Hematopoietic multipotent progenitor cell treated with erythropoietin and hydrocortisone succinate and interleukin-3 and kit ligand, for 6 days (in vitro differentiated cells): ENCODE results near the gene SSTR3.
"Not testable (repeated sequence)": the region's sequence is repeated elsewhere in the genome, so short reads cannot be mapped to it uniquely, and the experiment has no call there.

Experiments used
- DNase-seq: peaks from one replicate; pipeline ENCODE4 v3.0.0-alpha.2; 2015

The SSTR3 gene

DNA sequence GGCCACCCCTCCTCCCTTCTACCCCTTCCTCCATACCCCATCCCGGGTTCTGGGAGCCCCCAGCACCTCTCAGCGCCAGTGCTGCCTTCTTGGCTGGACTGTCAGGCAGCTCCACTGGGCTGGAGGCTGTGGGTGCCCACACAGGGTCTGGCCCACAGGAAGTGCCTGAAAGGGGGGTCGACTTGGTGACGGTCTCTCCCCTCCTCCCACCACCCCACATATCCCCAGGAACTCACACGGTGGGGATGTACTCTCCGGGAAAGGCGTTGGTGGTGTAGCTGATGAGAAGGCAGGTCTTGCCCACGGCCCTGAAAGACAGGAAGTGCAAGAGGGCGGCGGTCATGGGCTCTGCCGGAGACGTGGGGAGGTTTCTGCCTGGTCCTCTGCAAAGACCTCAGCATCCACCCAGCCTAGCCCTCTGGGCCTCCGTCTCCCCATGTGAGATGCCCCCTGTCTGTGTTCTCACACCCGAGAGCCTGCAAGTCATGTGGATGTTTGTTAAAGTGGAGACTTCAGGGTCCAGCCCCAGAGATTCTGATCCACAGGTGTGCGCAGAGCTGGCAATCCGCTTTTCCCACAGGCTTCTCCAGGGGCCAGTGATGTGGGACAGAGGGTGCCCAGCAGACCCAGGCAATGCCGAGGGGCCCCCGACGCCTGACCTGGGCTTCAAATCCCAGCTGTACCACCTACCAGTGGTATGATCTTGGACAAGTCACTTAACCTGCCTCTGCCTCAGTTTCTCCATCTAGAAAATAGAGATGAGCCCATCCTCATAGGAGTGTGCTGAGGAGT lies 29.3 kb upstream of the SSTR3 start:
- peak; percentile 82 for DNase-seq

DNA sequence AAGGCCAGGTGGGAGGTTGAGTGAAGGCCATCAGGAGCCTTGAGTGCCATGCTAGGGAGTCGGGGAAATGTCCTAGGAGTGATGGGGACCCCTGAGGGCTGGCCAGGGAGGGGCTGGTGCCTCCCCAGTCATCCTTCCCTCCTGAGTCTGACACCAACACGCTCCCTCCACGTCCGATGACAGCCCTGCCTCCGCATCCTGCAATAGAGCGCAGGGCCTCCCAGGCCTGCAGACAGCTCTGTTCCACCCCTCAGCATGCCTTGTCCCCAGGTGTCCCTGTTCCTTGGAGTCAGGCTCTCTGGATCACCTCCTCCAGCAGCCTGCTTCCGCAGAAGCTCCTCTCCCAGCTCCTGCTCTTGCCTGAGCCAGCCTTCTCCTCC lies 28.7 kb upstream of the SSTR3 start:
- DNase-seq = no peak

DNA sequence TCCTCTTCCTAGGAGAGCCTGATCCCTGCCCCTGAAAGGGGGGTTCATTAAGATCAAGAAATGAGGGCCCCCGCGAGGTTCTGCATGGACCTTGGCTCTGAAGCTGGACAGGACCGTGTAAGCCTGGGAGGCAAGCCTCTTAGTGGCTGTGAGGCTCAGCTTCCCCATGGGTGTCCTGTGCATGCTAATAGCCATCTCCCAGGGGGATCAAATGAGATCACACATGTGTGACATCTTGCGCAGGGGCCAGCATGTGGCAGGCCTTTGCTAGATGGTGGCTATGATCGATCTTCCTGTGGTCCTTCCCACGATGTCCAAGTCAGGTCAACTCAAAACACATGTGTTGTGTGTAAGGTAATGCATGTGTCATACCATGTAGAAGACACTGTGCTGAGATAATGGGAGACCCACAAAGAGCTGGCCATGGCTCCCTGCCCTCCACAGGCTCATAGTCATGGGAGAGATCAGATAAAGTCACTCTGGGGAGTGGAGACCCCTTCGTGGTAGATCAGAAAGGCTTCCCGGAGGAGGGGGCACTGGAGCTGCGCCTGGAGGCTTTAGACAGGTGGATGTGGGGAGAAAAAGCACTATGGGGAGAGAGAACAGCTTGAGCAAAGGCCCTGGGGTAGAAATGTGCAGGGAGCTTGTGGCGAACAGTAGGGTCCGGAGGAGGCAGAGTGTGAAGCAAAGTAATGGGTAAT lies 28.1 kb upstream of the SSTR3 start:
- no peak for DNase-seq

DNA sequence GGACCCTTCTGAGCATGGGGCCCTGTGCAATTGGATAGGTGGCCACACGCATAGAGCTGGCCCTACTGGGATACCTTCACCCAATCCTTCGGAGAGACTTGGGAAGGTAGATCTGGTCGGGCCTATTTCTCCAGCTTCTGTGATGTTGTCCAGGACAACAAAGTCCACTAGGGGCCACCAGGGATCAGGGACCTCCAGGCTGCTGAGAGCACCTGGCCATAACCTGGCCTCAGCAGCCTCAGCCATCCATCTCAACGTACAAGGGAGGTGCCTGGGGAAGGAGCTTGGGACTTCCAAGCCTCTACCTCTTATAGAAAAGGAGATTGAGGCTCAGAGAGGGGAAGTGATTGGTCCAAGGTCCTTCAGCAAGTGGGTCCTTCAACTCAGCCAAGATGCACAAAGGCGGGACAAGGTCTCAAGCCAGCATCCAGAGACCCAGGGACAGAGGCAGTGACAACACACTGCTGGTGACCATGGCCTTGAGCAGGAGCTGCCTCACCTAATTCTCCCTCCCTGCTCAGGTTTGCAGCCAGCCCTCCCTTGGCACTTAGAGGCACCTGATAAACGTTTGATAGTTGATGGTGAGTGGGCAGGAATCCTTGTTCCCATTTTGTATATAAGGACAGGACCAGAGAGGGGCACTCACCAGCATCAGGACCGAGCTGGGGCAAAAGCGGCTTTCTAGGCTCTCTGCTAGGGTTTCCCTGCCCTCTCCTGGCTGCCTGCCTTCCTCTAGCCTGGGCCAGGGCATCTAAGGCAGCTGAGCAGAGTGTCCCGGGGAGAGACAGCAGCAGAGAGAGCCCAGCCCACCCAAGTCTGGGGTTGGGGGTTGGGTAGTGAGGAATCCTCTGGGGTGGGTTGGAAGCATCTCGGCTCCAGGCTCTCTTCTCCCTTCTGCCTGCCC lies 27.3 kb upstream of the SSTR3 start:
- DNase-seq = no peak

DNA sequence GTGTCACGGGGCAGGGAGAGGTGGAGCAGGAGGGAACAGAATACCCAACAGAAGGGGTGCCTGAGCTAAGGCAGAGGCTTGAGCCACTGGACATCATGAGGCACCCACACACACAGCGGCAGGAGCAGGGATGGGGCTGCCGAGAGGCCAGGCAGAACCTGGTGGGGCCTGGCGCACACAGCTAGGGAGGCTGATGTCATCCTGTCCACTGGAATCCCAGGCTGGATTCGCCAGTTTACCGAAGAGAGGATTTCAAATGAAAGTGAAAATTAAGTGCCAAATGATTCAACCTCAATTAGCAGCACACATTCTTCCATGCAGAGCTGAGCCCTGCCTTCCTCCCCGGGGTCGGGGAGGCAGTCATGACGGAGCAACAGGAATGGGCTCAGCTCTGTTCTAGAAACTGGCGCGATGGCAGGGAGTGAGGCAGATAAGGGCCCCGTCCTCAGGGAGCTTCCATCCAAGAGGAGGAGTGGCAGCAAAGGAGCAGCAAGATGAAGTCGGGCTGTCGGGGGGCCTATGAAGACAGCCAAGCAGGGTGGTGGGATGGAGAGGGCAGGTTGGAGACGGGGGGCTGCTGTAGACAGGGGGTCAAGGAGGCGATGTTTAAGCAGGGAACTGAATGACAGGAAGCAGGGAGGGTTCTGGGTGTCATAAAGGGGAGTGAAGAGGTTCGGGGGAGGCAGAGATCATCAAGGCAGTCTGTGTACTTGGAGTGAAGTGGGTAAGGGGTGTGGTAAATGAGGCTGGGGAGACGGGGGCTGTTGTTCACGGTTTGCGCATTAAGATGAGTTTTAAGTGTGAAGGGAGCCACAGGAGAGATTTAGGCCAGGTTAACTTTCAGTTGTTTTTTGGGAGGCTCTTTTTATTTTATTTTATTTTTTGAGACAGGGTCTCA lies 25.3 kb upstream of the SSTR3 start:
- no peak for DNase-seq

DNA sequence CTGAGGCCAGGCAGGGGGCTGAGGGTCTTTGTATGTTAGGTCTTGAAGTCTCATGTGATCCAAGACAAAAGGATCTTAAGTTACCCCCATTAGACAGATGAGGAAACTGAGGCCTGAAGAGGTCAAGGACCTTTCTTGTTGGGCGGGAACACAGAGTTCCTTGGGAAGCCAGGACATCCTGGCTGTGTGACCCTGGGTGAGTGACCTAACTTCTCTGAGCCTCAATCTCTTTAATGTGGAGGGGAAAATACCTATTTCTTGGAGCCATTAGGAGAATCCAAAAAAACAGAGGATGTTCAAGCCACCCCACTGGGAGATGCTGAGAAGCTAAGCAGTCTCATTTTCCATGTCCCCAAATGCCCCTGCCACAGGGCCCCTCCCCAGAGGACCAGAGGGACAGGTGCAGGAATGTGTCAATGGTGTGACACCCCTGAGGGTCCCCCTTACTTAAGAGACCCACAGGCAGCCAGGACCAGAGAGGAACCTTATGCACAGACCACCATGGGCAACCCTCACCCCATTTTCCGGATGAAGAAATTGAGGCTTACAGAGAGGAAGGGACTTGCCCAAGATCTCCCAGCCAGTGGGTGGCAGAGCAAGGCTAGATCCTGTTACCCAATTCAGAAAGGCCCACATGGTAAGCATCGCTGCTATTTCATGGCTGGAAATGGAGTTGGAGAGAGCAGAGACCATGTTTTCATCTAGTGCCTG lies 23.8 kb upstream of the SSTR3 start:
- no peak for DNase-seq

DNA sequence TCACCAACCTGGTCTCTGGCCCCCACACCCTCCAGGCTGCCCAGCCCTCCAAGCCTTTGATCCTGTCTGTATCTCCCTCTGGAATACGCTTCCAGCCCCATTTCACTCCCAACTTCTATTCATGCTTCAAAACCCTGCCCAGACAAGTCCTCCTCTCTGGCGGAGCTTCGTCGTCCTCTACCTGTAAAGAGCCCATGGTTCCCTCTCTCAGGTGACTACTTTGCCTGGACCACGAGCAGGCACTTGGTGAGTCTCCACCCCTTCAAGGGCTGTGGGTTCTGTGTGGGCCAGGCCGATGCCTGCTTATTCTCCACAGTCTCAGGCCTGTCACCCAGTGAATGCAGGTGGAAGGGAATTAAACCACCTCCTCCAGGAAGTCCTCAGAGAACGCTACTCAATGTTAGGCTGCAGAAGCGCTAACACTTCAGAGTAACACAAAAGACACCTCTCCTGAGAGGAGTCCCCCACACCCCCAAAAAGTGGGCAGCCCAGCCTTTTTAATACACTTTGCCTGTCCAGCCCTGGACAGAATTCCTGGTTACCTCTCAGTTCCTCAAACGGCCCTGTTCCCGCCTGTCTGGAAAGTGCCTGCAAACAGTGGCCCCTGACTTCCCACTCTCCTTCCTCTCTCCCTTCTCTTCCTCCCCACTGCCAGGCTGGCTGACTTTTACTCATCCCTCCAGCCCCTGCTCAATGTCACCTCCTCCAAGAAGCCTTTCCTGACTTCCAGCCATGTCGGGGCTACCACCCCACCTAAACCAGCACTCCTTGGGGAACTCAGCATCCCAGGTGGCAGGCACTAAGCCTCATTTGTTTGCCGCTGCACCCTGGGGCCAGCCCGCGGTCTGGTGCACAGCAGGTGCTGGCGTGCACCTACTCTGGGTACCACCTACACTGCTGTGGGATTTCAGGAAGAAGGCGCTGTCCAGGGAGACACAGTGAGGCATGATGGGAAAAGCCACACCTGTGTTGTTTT lies 22.7 kb upstream of the SSTR3 start:
- no peak for DNase-seq

DNA sequence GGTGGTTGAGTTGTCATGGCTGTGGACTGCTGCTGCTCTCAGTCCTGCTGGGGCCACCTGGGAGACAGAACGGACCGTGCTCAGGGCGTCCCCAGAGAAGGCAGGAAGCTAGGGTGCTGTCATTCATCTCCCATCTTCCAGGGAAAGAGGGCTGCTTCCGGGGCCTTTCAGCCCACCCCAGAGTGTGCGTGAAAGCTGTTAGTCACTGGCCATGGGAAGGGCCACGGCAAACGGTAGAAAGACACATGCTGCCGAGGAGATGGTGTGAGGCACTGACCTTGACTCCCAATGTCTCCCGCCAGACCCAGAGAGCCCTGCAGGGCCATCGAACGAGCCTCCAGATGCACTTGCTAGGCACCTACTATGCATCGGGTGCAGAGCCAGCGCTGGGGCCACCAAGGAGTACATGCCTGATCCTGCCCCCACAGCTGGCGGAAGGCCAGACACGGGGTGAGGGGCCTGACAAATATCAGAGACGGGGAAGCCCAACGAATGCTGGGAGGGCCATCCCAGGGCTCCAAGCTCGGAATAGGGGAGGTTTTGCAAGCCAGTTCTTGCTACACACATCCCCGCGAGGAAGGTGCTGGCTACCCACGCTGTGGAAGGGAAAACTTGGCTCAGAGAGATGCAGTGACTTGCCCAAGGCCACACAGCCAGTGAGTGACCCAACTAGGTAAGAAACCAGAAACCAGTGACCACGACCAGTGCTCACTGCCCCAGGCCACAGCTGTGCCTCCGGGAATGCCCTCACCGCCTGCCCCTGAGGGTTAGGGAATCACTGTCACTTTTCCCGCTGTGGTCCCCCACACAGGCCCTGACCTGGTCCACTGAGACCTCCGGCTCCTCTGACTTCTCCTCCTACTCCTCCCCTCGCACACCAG lies 21.7 kb upstream of the SSTR3 start:
- DNase-seq = no peak

DNA sequence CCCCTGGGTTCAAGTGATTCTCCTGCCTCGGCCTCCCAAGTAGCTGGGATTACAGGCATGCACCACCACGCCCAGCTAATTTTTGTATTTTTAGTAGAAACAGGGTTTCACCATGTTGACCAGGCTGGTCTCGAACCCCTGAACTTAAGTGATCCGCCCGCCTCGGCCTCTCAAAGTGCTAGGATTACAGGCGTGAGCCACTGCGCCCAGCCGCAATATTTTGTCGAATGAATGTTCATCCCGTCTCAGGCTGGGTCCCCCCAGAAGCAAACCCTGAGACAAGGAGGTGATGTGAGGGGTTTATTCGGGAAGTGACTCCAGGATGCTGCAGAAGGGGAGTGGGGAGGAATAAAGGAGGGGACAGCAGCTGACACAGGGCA lies 21.1 kb upstream of the SSTR3 start:
- DNase-seq = not testable (repeated sequence)

DNA sequence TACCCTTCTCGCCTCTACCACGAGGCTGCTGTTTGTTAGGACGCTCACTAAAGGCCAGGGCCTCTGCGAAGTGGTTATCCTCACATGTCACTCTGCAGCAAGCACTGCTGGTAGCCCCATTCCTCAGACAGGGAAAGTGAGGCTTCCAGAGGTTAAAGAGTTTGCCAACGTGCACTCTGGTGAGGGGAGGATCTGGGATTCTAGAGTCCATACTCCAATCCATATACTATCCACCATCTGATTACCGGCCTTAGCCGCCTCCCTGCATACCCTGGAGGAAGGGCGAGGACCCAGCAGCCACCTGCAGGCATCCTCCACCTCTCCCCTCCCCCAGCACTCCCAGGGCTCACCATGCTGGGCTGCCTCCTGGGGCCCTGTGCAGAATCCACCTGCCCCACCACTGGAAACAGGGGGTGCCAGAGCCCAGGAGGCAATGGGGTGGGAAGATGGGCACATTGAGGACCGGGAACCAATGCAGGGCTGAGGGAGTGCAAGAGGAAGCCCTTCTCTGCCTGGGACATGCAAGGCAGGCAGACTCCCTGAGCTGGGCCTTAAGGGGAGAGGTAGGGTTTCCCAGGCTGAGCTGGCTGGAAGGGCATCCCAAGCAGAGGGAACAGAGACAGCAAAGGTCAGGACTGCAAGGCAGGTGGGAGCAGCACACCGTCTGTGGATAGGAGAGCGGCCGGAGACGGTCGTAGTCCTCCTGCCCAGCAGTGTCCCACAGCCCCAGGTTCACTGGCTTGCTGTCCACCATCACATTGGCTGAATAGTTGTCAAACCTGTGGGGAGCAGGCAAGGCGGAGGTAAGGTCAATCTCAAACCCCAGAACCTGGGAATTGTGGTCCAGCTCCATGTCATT lies 20.1 kb upstream of the SSTR3 start:
- DNase-seq = no peak

DNA sequence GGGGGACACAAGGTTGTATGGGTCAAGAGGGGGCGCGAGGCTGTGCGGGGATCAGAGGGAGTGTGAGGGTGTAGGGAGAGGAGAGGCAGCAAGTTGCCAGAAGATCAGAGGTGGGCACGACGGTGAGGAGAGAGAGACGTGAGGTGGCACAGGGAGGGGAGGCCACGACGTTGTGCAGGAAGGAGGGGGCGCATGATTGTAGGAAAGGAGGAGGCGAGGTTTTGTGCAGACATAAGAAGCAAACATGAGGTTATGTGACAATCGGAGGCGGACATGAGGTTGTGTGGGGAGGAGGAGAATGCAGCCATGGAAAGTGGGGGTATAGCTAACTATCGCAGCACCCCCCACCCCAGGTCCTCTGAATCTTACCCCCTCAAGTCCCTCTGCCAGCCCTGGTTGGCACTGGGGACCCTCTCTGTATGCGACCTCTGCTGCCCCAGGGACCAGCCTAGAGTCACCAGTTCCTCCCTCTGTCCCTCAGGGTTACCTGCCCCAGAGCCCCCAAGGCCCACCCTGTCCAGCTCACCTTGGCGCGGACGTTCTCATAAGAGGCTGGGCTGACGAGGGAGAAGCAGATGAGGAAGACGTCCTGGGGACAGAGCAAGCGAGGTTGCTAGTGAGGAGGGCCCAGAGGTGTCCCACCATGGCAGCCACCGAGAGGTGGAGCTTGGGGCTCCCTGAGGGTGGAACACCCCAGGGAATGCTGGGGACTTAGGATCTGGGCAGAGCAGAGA lies 19.3 kb upstream of the SSTR3 start:
- no peak for DNase-seq

DNA sequence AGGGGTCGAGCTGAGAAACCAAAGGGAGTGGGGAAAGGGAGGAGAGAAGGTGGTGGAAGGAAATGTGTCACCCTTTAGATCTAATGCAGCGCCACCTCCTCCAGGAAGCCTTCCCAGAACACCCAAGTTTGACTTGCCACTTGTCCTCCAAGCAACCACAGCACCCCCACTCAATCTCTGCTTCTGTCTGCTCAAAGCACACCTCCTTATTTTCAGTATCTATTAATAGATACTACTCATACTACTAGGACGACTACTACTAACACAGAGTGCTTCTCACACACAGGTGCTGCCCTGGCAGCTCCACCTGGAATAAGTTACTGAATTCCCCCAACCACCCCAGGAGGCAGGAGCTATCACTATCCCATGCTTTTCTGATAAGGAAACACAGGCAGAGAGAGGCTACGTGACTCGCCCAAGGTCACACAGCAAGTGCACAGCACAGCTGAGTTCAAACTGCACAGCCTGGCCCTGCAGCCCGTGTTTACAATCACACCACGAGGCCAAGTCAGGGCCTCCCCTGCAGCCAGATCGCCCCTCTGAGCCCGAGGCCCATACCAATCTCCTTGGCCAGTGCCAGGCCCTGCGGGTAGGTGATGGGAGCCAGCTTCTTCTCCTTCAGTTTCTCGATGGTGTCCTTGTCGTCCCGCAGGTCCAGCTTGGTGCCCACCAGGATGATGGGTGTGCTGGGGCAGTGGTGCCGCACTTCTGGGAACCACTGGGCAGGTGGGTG lies 18.6 kb upstream of the SSTR3 start:
- peak; percentile 33 for DNase-seq

DNA sequence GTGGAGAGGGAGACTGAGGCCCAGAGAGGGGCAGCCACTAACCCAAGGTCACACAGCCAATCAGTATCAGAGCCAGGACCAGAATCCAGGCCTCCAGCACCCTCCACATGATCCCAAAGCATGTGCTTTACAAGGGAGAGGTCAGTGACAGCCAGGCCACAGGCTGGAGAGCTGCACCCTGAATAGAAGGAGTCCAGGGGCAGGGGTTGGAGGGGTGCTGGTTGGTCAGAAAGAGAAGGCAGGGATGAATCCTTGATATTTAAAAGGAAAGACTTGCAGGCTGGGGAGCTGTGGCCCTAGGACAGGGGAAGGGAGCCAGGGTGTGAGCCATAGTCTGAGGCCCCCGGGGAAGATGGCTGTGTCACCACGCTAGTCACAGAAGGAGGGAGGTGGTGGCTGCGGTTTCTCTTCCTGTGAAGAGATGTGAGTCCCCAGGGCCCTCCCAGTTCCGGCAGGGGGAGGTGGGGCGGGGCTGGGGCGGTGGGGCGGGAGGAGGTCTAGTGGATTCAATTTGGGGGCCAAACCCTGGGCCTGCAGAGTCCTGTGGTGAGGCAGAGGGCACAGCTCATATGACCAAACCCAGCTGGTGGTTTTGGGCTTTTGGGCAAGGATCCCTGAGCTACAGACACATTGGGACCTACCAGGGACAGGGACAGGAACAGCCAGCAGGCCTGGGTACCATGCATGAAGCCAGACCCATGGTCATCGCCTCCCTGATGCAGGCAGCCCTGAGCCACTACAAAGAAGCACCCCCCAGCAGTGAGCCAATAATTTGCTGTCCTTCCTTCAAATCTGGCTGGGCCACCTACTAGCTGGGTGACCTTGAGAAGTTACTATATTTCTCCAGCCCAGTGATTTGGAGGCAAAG lies 17.8 kb upstream of the SSTR3 start:
- DNase-seq = peak; percentile 96

DNA sequence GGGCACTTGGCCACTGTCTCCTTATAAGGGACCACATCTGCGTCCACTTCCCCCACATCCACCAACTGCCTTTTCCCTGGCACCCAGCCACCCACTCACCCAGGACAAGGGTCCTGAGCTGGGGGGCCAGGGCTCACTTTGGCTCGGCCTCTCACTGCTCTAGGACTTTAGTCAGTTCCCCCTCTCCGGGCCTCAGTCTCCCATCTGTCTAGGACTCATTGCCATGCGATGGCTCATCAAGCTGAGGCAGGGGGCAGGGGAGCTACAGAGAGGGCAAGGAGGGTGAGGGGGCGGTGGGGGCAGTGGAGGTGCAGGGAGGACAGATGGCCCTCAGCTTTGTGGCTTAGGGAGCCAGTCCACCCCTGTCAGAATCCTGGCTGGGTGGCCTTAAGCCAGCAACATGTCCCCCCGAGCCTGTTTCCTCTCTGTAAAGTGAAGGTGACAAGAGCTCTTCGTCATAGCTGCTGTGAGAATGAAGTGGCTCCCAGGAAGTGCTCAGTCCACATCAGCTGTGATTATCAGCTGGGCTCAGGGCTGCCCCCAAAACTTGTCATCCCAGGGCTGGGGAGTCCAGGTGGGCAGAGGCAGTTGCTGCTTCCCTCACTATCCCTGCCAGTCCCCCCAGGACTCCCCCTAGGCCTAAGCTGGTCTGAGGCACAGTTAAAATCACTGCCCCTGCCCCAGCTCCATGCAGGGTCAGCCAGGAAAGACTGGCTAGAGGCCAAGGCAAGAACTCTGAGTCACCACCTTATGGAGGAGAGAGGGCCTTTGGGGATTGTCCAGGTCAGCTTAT lies 16.9 kb upstream of the SSTR3 start:
- no peak for DNase-seq
